HG02678 (cell line): ENCODE results near the gene EXOC3.

ENCODE experiments used
- ATAC-seq: cut with Tn5 transposase; IDR thresholded peaks from one replicate; pipeline ENCODE4 v1.9.1; 2021; ENCODE audit warnings: mild to moderate bottlenecking, moderate library complexity; ENCODE audit not compliant: unreplicated experiment

EXOC3 gene

DNA sequence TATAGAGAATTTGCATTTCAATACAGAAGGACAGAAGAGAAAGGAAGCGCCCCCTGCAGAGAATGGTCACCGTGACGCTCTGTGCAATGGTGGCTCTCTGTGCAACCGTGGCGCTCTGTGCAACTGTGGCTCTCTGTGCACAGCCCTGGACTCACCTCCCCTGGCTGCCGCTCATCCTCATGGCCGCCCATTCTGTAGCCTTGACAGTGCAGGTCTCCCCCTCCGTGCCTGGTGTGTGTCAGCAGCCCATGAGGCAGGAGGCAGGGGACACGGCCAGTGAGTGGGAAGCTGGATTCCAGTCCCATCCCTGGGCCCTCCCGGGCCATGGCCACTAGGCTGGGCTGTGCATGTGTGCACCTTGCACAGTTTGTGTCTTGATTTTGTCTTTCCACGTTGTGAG, 12.0 kb downstream of the EXOC3 start:
- ATAC-seq = no peak

DNA sequence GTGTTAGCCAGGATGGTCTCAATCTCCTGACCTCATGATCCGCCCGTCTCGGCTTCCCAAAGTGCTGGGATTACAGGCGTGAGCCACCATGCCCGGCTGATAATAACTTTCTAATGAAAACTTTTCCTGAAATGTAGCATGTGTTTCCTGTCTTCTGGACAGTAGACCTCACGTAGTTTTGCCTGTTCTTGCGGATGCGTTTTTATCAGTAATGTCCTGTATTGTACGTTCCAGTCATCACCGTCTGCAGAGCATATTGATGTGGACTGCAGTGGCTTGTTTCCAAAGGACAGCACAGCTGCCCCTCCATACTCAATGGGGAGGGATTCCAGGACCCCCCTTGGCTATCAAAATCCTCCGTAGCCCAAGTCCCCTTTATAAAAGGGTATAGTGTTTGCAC, 12.8 kb downstream of the EXOC3 start:
- no peak for ATAC-seq

DNA sequence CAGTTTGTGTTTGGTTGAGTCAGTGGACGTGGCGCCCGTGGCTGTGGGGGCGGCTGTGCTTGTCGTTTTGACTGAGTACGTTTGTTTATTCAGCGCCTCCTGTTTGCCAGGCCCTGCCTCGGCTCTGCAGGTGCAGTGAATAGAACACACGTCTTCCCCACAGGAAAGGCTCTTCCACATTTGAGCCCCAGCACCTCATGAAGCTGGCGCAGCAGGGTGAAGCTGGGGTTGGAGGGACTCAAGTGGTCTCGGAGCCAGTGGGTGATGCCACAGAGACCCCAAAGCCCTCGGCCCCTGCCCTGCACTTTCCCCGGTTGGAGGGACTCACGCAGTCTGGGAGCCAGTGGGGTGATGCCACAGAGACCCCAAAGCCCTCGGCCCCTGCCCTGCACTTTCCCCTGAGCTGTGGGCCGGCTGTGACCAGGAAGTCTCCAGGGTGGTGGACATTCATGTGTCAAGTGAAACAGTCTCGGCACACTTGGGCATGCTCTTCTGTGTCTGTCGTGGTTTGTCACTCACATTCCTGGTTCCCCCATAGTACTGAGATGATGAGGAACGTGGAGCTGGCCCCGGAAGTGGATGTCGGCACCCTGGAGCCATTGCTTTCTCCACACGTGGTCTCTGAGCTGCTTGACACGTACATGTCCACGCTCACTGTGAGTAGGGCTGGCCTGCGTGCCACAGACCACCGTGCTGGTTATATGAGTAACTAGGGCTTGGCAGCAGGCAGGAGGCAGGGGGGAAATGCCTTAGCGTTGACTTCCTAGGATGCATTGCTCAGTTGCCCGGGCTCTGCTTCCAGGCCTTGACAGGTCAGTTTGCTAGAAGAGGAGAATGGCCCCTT, 13.6 kb downstream of the EXOC3 start:
- no peak for ATAC-seq

DNA sequence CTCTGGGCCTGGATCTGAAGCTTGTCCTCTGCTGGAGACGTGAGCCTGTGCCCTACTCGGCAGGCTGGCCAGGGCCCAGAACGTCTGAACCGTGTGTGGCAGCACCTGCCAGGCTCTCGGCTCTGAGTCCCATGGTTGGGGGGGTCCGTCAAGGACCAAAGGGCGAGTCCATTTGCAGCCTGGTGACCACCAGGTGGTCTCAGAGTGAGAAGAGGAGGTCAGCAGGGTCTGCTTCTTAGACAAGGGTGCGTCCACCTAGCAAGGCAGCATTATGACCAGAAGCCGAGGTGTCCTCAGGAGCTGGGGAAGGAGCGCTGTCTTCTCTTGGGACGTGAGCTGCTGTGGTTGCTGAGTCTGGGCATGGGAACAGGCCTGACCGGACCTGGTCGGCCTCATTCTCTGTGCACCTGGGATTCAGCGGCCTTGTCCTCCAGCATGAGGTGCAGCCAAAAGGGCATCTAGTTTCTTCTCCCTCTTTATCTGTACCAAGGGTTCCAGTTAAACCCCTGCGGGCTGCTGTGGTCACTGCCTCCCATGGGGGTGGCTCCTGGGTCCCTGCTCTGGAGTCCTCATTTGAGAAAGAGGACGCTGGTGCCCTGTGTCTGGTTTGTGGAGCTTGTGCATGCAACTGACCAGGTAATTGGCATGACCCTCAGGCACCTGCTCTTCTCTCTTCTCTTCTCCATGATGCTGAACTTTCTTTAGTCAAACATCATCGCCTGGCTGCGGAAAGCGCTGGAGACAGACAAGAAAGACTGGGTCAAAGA, 14.4 kb downstream of the EXOC3 start:
- ATAC-seq = no peak

DNA sequence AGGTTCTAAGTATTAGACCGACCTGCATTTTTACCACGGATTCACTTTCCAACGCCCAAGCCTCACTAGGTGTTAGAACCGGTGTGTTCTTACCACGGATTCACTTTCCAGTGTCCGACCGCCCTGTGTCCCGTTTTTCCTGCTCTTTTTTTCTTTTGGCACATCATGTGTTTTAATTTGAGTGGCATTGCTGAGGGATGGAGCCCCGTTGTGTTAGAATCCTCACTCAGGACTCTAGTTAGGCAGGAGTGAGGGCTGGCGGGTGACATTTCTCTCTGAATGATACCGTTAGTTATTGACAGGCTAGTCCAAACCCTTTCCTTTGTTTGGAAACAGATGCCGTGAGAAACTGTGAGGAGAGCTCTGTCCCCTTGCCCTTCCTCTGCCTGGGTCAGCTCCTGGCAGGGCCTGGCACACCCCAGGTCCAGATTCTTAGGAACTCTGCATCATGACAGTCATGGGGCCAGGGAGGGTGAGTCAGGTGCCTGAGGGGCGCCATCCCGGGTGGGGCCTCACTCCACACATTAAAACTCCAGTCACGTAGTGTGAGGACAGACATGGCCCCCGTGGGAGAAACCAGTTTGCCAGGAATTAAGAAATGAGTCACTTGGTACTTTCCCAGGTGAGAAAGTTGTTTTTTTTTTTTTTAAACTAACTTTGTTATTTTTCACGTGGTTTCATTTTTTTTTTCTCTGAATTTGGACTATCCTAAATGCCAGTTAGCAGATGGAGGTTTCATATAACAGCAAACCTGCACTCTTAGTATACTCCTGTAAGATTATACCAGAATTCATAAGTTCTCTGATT, 15.8 kb downstream of the EXOC3 start:
- no peak for ATAC-seq

DNA sequence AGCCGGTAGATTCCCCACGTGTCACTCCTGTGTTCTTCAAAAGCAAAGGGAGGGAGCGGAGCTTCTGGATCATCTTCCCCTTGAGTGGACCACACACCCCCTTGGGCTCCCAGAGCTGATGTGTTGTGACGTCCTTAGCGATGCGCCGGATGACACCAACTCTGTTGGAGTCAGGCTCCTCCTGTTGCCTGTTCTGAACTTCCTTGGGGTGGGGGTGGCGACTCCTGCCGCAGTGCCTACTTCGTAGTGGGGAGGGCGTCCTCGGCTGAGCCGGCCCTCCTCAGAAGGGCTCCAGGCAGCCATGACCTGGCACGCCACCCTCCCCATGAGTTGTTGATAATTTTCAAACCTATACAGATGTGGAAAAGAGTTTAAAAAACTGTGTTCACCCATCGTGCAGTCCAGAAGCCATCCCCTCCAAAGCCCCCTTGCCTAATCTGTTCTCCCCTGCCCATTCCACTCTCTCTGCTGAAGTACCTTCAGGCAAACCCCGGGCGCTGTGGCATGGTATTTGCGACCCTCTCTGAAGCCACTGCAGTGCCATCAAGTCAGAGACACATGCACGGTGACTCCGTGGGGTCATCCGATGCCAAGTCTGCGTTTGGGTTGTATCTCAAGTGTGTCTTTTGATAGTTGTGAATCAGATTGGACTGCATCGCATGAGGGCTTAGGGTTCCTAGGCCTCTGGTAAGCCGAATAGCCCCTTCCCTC, 16.7 kb downstream of the EXOC3 start:
- no peak for ATAC-seq

DNA sequence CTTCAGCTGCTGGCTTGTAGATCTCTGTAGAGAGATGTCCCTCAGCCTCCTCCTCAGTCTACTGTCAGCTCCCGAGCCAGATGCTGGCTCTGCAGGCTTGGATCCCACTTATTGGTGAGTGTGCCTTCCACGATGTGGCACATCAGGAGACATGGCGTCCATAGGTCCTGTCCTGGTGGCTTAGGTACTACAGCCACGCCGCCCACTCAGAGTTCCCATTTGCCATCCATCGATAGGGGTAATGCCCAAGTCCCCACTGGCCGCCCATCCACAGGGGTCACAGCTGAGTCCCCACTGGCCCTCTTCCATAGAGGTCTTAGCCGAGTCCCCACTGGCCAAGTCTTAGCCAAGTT, 17.3 kb downstream of the EXOC3 start:
- no peak for ATAC-seq

DNA sequence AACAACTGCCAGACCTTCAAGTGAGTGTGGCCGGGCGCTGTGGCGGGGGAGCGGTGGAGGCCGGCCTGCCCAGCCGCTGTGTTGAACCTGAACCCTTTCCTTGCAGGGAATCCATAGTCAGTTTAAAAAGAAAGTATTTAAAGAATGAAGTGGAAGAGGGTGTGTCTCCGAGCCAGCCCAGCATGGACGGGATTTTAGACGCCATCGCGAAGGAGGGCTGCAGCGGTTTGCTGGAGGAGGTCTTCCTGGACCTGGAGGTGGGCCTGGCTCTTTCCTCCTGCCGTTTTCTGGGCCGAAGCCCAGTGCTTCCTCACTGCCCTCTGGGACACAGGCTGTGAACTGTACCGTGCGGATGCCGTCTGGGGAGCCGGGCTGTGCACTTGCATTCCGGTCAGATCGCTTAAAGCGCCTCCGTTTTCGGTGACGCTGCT, 19.1 kb downstream of the EXOC3 start:
- ATAC-seq = no peak

DNA sequence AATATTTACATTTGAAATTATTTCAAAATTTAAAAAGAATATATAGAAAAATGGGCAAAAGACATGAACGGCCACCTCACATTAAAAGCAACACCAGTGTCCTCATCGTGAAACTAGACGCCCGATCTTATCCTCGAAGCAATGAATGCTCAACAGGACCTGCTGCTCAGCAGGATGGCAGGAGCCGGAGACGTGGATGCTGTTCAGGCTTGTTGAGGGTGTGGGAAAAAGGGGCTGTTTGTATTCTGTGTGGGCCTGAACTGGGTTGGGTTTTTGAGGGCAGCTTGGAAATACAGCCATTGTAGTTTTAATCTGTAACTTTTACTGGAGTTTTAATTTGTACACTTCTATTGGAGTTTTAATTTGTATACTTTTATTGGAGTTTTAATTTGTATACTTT, 20.3 kb downstream of the EXOC3 start:
- ATAC-seq = no peak

DNA sequence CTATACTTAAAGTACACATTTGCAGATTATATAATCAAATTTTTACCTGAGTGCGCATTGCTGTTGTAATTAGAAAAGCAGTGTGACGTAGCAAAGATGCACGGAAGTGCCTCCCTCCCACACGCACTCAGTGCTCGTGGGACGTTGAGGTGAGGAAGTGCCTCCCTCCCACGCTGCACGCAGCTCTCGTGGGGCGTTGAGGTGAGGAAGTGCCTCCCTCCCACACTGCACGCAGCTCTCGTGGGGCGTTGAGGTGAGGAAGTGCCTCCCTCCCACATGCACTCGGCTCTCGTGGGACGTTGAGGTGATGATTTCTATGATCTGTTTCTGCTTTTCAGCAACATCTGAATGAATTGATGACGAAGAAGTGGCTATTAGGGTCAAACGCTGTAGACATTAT, 21.0 kb downstream of the EXOC3 start:
- ATAC-seq = no peak

DNA sequence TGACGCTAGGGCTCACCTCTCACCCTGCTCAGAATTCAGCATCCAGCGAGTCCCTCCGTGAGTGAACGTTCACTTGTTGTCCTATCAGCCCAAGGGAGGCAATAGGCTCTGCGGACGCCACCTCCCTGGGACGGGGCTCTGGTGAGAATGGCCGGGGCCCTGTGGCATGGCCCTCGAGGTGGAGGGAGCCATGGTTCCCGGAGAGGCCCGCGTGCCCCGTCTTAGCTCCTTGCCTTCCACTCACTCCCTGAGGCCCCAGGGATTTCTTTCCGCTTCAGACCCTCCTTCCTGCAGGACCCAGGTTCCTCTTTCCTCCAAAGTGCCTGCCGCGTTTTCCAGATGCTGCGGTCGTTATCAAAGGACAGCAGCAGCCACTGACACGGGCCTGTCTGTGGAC, 21.5 kb downstream of the EXOC3 start:
- ATAC-seq = no peak

DNA sequence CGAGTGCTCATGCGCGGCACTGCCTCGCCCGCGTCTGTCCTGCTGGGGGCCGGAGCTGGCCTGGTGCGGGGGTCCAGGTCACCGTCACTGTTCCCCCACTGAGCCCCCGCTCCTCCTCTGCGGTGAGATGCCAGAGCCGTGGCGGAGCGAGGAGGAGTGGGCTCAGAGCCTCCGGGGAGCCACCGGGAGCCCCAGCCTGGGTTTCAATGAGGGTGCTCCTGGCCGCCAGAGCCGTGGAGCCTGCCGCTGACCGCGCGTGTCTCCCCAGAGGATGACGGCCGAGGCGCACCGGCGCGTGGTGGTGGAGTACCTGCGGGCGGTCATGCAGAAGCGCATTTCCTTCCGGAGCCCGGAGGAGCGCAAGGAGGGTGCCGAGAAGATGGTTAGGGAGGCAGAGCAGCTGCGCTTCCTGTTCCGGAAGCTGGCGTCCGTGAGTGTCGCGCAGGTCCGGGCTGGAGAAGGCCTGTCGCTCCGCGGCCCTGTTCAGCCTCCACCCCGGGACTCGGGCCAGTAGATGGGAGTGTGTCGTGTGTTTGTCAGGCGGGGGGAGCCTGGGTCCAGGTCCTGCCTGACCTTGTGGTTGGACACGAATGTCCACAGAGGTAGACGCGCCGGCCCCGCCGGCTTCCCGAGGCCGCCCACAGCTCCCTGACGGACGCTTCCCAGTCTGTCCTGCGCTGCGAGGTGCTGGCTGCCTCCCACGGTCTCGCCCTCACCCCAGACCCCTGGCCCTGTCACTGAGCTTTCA, 22.0 kb downstream of the EXOC3 start:
- ATAC-seq = no peak

DNA sequence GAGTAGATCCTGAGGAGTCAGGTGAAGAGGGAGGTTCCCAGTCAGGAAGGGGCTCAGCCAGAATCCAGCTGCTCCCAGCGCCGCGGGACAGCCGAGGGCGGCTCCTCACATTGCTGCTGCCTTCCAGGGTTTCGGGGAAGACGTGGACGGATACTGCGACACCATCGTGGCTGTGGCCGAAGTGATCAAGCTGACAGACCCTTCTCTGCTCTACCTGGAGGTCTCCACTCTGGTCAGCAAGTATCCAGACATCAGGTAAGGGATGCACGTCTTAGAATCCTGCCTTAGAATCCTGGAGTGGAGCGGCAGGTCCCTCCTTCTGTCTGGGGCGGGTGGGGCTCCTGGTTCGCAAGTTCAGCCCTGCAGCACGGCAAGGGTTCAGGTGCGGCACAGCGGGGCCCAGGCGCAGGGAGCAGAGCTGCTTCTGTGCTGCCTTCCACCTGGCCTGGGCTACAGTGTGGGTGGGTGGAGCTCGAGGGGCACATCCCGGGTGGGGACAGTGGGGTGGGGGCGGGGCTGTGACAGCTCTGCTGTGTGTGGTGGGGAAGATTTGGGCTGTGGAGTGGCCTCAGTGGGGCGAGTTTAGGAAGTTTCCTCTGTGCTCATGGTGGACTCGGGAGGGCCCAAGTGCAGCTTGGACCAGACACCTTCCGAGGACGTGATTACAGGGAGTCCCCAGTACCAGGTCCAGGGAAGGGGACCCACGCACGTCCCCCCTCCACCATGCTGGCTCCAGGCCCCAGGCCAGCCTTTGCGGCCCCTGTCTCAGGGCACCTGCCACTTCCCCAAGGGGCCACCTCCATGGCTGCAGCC, 22.8 kb downstream of the EXOC3 start:
- ATAC-seq = no peak

DNA sequence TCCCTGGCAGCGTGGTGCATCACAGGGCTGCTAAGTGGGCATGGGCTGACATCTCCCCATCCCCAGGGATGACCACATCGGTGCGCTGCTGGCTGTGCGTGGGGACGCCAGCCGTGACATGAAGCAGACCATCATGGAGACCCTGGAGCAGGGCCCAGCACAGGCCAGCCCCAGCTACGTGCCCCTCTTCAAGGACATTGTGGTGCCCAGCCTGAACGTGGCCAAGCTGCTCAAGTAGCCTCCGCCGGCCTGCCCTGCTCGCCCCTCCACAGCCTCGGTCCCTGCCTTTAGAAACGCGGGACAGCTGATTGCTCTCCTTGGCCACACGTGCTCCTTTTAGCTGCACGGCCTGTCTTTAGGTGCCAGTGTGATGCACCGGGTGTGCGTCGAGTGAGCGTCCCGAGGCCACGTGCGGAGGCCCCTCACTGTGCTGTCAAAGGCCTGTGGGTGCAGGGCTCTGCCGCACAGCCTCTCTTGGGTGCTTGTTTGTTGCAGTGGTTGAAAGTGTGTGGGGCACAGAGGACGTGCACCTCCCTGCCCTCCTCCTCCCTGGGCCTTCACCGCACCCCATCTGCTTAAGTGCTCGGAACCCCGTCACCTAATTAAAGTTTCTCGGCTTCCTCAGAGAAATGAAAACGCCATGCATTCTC, 23.8 kb downstream of the EXOC3 start:
- ATAC-seq = no peak

DNA sequence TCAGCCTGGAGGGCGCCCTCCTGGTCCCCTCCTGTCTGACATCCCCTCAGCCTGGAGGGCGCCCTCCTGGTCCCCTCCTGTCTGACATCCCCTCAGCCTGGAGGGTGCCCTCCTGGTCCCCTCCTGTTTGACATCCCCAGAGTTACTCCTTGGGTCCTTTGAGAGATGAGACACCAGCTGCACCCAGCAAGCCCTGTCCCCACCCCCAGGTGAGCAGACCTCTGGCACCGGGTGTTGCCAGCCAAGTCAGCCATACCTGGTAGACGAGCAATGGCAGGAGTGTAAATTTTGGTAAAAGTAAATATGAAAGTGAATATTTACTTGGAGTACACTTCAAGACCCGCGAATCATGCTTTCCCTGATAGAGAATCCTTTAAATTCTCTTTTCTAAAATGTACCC, 25.4 kb downstream of the EXOC3 start:
- no peak for ATAC-seq

DNA sequence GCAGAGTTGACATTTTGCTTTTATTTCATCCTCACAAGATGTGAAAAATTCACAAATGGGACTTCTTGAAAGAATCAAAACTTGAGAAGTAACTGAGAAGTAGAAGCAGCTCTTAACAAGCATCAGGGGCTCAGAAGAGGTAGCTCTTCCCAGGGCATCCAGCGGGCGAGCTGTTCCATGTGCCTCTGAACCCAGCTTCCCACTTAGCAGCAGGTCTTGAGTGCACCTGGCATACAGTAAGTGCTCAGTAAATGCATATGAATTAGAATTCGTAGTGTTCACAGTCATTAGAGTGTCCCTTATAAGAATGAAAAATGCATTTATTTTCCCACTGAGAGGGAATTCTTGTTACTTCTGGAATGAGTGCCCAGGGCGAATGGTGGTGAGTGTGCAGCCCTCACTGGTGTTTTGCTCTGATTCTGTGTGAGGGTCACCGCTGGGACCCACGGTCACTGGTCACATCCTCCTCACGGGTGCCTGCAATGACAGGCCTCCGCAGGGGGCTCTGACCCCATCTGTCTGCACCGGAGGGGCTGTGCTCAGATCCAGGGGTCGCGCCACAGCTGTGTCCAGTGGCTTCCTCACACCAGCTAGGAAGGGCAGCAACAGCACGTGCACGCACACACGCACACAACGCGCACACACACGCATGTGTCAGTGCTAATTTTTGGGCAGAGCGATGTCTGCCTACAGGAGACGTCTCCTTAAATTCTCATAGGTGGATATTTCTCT, 26.9 kb downstream of the EXOC3 start:
- no peak for ATAC-seq

DNA sequence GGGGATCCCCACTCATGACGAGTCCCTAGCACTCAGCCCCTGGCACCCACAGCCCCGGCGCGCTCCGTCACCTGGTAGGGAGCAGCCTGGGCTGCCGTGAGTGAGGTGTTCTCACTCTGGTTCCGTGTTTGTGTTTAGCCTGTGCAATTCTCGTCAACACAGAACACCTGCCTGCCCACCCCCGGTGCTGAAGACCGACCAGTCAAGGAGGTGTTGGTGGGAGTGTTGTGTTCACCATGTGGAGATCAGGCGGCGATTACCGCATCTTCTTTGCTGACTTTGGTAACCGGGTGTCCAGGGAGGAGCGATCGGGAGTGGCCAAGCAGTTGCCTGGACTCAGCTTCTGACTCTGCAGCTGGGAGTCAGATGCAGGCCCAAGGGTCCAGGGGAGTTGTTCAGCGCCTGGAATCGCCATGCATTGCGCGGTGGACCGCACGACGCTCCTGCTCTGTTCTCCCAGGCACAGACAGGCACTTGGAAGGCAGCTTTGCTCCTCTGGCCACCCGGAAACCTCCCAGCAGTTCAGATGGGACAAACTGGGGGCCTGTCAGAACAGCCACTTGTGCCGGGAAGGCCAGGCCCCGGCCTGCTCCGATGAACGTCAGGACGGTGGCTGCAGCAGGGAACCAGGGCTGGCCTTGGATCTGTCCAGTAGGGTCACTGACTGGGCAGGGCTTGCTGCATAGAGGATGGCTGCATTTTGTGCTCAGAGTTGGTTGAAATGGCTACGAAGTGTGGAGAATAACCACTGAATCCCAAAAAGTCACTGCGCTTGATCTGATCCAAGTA, 28.2 kb downstream of the EXOC3 start:
- no peak for ATAC-seq

DNA sequence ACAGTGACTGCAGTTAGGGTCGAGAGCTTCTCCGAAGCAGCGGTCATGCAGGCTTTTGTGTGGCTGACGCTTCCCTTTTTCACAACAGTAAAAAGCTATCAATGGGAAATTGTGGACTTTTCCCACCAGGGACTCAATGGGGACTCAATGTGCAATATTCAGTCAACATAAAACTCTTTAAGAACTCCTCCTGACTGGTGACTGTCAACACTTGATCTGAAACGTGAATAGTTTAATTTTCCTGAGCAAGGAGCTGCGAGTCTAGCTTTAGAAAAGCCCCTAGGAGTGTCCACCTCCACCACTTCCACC, 28.7 kb downstream of the EXOC3 start:
- no peak for ATAC-seq
